Stromal cell of bone marrow (primary cell): Measurements from ENCODE around the gene NTM.

Experiments used
- DNase-seq: peaks from one replicate; pipeline ENCODE4 v3.0.0-alpha.2; 2012; ENCODE audit warnings: low read depth

NTM gene

DNA sequence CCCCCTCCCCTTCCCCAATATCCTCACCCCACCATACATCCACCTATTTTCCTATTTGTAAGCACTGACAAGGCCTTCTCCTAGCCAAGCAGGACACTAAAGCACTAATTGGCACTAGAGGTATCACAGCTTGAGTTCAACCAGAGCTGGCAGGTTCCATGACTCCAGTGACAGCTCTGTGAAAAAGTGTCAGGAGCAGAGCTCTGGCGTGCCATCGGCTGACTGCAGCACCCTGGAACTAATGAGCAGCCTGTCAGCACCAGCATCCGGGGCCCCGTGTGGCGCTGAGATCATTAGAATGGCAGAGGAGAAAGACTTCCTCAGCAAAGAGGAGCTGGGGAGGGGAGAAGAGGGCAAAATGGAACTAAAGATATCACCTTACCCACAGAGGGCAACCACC is 847.4 kb downstream of the NTM start:
- no peak for DNase-seq

DNA sequence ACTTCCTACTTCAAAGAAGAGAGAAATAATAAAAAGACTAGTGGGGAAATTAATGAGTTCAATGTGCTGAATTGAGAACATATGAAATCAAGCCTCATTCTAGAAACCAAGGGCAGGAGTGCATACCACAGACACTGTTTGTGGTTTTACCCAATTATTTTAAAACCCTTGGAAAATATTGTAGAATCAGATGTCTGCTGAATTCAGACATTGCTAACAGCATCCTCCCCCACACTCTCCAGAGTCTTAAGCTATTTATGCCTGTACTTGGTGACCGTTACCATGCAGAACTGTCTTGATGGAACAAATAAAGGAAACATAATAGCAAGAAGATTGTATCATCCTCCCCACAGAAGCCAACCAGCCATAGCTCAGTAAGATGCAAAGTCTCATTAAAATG is 850.1 kb downstream of the NTM start:
- DNase-seq: peak; percentile 79

DNA sequence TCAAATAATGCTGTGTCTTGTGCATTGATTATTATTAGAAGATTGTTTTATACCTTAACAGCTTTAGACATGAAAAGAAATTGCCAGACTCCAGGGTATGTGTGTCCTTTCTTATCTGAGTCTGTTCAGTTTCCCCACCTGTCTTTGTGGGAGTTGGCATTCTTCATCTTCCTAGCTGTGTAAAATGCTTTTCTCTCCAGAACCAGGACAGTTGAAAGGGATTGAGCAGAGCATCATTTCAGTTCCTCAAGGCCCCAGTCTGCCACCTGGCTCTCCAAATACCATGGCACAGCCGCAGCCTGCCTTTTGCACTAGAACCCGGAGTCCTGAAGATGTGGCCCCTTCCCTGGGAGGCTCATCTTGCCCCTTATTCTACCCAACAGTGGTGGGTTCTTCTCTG is 851.9 kb downstream of the NTM start:
- no peak for DNase-seq

DNA sequence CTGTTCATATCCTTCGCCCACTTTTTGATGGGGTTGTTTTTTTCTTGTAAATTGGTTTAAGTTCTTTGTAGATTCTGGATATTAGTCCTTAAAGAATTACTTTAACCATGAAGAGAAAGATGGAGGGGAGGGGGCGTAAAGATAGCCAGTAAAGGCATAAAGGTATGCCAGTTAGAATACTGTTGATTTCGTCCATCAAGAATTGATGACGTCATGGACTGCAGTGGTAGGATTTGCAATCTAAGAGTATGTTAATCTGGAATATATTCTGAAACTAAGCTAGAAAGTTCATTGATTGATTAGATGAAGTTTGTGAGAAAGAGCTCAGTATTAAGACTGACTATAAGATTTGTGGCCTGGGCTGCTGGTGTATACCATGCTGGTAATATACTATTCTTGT is 856.1 kb downstream of the NTM start:
- DNase-seq: no peak

DNA sequence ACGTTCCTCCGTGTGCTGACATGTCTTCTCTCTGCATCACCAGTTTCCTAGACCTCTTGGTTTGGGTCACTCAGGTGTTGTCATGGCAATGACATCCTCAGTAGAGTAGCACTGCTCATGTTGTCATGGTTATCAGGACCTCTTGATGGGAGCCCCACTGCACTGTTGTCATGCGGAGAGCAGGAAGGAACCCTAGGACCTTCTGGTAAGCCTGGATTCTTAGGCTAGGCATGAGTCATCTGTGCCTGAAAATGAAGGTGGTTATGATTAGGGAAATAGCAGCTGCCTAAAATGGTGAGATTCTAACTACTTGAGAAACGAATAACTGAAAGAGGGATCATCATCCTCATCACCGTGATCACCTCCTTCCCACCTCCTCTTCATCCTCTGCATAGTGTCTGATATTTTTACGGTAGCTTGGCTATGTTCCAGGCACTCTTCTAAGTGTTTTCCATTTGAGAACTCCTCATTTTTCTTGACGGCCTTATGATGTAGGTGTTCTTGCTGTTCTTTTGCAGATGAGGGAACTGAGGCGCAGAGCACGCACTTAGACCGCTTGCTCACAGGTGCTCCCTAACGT is 858.4 kb downstream of the NTM start:
- DNase-seq: no peak

DNA sequence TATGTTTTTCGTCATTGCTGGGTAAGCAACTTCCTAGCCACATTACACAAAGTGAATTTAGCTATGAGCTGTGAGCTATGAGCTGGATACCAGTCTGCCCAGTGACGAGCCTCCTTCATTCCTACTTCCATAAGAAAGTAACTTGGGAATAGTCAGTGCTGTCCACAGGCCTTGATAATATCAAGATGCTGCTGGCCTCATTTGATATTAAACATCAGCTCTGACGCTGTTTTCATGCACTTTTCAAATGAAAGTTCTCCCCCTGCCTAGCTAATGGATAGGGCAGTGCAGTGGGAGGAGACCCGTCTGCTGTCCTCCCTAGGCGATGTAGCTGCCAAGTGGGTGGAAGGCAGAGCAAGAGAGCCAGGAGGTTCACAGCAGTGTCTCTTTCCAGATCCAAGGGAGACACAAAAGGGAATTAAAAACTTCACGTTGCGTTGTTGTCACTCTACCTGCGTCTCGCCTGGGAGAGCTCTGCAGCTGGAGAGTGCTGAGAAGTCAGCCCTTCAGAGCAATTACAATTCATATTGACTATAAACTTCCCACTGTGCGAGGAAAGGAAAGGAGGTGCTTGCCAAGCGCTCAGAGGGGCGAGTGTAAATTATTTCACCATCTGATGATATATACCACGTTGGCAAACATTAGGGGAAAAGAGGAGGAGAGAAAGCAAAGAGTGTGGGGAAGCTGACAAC is 861.4 kb downstream of the NTM start:
- no peak for DNase-seq

DNA sequence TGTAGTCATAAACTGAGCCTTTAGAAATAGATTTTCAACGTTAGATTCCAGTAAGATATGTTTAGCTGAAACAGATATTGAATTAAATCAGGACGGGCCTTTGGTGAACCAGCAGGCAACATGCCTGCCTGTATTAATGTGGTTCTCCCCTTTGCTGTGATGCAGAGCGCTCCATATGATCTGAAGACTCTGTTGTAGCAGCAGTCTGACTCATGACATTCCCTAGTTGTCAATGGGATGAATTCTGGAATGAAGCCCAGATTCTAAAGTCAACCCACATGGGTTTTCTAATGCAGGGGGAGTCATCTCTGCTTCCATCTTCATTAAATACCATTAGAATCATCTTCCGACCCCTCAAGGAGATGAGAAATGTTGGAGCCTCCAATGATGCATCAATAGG is 864.5 kb downstream of the NTM start:
- DNase-seq: peak; percentile 25

DNA sequence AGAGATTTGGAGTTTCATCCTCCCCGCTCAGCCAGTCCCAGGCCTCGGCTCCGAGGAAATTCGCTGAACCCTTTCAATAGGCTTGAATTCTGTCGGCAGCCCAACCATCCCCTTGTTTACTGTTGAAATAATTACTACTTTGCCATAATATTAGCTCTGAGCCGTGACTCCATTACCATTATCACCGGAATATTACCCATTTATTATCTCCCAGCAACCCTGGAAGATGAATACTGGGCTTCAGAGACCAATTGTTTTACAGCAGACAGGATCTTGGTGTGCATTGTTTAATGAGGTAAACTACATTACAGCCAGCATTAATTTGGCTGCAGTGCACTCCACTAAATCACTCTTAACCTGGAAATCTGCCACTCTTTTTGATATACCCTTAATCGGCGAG is 867.4 kb downstream of the NTM start:
- DNase-seq: no peak

DNA sequence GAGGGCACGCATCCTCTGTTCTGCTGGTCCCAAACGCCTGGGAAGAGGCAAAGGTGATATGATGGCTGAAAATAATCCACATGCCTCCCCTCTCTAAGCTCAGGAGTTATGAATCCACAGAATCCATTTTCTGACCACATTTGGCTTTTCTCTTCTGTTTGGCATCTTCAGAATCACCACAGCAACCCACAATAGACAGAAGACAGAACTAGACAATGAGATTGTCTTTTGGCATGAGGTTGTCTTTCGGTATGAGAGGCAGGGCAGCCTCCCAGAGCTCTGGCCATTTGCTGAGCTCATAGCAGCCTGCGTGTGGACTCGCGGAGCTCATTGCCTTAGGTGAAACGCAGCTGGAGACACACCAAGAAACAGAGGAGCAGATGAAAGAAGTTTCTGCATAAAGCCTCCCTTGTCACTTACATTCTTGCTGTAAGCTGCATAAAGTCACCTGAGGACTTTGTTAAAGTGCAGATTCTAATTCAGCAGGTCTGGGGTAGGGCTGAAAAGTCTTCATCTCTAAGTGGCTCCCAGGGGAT is 868.0 kb downstream of the NTM start:
- DNase-seq: no peak

DNA sequence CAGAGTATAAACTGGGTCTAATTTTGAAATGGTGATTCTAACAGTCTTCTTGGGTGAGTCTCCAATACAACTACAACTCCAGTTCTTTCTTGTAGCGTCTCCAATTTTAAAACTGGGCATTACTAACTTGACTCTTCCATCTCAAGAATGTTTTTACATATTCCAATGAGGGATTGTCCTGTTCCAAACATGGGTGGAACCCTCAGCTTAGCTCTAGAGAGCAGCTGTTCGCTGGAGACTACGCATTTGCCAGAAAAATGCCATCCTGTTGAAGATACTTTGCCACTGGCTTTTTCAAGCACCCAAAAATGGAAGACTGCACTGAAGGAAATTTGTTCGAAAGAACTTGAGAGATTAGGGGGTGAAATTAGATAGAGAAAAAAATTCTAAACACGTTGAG is 870.0 kb downstream of the NTM start:
- DNase-seq: no peak

DNA sequence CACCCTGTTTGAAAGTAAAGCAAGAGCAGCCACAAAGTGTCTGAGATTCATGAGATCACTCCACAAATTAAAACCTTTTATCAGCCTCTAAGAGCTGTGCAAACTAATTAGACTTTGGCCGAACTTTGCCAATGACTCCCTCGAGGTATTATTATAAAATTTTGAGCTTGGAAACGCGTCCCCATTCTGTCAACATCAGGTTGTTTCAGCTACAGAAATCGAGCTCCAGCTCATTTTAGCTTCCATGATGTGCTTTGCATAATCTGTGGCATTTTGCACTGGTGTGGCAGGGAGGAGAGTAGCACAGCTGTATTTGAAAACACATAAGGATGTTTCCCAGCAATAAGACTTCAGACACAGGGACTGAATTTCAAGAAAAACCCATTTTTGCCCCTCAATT is 872.2 kb downstream of the NTM start:
- no peak for DNase-seq

DNA sequence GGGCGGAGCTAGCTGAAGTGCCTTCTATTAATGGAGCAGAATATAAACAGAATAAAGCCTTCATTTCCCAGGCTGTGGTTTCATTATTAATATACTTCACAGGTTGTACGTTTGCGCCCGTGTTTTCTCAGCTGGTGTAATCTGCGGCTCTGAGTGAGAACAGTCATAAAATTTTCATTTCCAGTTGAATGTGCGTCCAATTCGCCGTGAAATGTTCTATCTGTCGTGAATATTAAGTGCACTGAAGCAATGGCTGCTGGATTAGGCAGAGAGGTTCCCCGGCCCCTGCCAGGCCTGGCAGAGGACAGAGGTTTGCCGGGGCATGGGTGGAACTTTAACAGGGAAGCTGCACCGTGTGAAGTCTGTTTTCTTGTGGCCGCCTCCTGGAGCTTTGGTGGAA is 874.4 kb downstream of the NTM start:
- DNase-seq: no peak

DNA sequence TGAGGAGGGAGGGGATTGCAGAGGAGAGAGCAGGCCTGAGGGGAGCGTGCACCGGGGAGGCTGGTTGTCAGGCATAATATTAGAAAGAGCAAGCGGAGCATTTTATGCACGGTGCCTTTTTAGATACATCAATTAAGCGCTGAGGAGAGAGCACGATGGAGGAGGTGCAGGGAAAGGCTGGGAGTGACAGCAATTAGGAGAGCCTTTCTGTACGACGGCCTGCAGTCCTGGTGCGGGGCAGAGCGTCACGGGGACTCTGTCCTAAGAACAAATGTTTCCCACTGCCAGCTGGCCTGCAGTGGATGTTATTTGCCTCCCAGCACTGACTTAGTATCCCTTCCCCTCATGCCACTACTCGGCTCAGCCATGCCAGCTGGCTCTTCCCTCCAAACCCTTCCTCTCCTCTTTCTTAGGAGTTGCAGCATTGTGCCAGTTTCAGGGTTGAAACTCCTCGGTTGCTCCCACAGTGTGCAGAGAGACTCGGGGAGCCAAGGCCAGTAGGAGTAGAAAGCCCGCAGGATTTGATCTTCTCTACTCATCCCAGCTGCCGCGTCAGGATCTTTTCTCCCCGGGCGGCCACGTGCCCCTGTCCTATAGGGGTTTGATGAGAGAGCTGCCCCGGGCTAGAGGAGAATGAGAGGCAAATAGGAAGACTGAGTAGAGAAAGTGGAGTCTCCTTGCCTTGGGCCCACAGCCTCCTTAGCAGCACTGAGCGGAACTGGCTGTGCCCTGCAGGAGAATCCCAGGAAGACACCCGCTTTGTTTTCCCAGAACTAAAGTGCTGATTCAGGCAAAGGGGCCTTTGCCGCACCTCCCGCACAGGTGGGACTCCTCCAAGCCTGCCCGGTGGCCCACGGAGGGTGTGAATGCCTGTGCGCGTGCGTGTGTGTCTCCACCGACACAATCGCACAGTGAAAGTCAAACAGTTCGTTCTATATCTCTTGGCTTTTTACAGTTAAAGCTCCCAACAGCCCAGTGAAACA is 875.3 kb downstream of the NTM start:
- no peak for DNase-seq

DNA sequence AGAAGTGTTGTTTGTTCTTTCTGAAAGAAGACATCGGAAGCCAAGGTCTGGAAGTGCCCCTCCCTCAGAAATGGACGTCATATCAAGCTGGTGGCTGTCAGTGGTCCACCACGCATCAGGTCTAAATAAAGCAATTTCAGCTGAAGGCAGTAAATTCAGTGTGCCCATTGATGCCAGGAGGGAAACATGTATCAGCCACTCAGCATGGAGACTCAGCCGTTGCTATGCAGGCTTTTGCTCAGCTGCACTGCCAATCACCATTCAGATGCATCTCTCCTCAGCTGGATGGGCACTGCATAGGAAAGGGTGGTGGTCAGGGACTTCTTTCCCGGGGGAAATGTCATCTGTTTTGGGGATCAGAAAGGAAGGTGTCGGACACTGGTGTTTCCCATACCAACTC is 878.2 kb downstream of the NTM start:
- DNase-seq: no peak

DNA sequence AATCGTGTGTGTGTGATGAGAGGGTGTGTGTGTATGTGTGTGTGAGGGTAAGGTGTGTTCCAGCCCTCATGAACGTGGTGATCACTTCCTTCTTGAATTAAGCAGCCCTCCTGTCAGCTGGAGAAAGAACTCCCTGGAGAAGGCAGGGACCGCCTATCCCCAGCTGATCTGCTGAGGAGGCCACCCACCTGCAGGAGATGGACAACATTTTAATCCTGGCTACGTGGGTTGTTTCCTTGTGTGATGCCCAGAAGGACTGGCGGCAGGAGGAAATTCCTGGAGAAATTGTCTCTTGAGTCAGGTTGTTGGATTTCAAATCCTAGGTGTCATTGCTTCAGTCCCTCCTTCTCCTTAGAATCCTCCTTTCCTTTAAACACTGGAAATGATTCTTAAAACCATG is 878.8 kb downstream of the NTM start:
- DNase-seq: no peak

DNA sequence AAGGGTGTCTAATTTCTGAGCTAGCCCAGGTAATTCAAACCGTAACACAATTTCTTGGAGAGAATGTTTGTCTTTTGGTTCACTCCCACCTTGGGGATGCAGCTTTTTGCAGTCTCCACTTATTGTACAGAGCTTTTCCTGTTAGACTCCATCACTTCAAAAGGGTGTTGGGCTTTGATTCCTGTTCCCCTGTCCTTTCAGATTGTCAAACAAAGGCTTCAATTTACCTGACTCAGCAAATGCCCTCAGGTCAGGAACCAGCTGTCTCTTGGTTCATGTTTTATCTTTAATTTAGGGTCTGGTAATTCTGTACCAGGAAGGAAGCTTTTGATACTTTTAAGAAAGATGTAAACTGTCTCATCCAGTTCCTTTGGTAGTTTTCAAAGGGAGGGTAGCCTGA is 880.6 kb downstream of the NTM start:
- DNase-seq: no peak

DNA sequence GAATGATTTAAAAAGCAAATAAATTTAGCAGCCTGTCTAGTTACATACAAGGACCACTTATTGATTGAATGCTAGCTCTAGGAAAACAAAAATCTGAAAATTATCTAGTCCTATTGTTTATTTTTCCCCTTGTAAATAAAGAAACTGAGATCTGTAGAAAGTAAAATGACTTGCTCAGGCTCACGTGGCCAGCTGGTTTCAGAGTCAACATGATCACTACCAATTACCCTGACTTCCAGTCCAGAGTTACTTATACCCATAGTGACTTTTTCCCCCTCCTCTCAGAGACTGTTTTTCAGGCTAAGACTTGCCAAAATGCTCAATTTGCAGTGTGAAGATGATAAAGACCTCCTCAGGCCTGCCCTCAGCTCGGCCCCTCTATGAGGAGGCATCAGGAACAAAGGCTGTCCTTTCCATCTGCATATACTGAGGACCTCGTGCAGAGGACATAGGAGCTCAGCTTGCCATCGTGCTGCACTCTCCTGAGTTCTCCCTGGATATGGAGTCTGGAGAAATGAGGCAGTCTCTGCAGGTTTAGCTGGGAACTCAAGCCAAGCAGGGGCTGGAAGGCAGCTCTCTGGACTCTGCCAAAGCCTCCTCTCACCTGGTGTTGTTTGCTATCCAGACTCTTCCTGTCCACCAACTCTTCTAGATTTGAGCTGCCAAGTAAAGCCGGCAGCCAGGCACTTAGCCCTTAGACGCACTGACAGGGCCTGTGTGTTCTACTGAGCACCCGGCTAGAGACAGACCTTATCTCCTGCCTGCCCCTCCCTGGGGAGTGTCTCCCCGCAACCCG is 883.3 kb downstream of the NTM start:
- no peak for DNase-seq

DNA sequence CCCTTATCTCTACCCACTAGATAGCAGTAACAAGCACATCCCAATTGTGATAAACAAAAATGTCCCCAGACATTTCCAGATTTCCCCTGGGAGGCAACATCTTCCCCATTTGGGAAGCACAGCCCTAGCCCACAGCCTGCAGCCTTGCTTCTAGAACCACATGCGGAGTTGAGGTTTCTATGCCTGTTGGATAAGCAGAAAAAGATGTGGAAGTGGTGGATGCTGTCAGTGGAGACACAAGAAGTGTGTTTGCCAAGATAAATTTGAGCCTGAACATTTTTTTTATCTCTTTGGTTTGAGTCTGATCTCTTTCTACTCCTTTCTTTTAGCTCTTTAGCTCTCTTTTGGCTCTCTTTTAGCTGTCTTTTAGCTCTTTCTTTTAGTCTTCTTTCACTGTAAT is 884.5 kb downstream of the NTM start:
- no peak for DNase-seq

DNA sequence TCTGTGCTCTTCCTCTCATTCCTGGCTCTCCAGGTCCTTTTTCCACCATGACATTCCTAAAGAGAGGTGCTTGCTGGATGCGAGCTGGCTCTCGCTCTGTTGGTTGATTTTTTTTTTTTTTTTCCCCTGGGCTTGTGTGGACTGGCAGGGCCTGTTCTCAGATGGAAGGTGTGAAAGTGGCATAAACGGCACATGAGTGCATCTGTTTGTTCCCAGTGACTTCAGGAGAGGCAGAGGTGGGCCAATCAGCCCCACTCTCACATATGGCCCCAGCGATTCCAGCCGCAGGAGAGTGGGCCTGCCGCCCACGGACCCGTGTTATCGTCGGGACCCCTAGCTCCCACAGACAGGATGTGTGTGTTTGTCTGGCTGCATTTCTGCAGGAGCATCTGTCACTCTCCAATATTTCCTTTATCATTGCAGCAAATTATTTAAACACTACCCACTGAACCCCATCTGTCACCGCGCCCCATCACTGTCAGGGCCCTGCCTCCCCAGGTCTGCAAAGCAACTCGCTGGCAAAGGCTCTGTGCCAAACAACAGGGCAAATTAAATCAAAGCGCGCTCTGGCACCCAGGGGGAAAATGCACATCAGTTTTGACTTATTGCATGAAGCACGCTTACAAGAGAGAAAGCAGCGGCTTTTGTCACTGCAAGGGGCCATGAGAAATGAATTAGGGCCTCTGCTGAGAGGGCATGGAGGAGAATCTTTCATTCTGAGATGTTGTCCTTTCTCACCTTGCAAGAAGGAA is 886.3 kb downstream of the NTM start:
- DNase-seq: no peak

DNA sequence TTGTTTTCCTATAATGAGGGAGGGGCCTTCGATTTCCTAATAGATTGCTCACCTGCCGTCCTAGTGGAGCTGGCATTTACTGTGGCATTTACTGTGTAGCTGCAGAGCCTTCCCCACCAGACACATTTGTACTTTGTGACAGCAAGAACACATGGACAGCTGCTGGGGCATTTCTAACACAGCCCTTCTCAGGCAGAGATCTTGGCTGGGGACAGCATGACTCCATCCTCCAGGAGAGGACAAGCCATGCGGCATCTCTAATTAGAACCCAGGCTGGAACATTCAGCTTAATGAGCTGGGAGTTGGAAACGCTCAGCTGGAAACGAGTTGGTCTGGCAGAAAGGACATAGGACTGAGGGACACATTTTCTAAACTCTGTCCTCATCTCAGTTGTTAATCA is 887.5 kb downstream of the NTM start:
- no peak for DNase-seq

DNA sequence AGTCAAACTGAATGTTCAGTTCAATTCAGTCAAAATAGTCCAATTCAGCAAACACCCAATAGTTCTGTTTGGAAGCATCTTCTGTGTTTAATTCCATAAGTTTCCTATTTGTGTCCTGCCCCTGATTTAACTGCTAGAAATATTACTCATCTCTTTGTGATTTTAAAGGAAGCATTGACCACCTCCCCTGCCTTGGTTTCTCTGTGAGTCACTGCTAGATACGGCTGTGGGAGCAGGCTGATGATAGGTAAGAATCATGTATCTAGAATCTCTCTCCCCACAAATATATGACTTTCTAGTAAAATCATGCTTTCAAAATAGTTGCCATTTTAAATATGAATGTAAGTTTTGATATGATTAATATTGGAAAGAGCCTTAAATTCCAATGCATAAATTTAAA is 888.5 kb downstream of the NTM start:
- DNase-seq: no peak
